BJ (cell line): Measurements from ENCODE around the gene PCYT1A. TPM values are rescaled to one million over a fixed set of nuclear protein-coding genes. Genes with fewer than 3 reads are reported as not detected.

Experiments used
- CTCF ChIA-PET: fragments of 350-600 bp; formaldehyde crosslinking; extraction: SDS; loops from one replicate; lab custom pipeline; 2021; ENCODE audit warnings: antibody characterized with exemption, inconsistent platforms; lab: Yijun Ruan, JAX
- POLR2A ChIA-PET: fragments of 300-600 bp; sonication (Branson Sonifier 250); formaldehyde crosslinking; extraction: SDS; loops from one replicate; lab custom pipeline; 2021; ENCODE audit warnings: antibody characterized with exemption; lab: Charles Lee
- DNase-seq: peaks from one replicate; pipeline ENCODE4 v3.0.0-alpha.2; 2011; ENCODE audit warnings: low read depth
- H3K27me3 ChIP-seq: 2 replicates; pipeline ENCODE4 v1.6.0; 2011; ENCODE audit warnings: low read length; ENCODE audit not compliant: control insufficient read depth, insufficient read depth
- H3K36me3 ChIP-seq: 2 replicates; pipeline ENCODE4 v1.5.1; 2011; ENCODE audit warnings: low read length; ENCODE audit not compliant: control insufficient read depth, insufficient read depth
- H3K4me3 ChIP-seq: 2 replicates; pipeline ENCODE4 v1.5.1; 2011; ENCODE audit warnings: low read depth, mild to moderate bottlenecking, control low read depth, low read length
- polyA plus RNA-seq: library from polyadenylated mRNA; depleted of rRNA; stranded (reverse); fragments of >200 nt; gene quantifications from 2 replicates; pipeline ENCODE4 v1.2.3, GENCODE V29; 2011
- TF ChIP-seq, protein P1 (sequence below): IDR thresholded peaks from 2 replicates; pipeline ENCODE4 v1.5.1; 2011; ENCODE audit warnings: low read depth, mild to moderate bottlenecking, control low read depth, inconsistent platforms, low read length, moderate library complexity; ENCODE audit not compliant: insufficient read depth

The PCYT1A gene
- polyA plus RNA-seq, 1 experiment, result 75.0 TPM

DNA sequence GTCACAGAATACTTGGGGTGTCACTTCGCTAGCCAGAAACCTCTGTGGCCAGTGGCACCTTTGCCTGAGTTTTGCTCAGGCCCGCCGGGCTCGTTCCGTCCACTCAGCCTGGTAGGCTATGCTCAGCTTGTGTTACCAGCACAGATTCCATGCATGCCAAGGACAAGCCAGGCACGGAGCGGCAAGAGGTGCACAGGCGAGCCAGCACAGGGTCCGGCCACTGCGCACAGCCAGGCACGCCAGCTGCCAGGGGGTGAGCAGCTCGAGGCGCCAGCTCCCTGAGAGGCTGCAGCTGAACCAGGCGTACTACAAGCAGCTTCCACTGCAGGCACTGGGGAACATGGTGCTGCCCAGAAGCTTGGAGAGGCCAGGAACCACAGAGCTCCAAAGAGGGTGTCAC lies 14.7 kb downstream of the PCYT1A start:
- CTCF ChIA-PET, result interaction anchor here (1.5 kb wide), 1 partner anchor 19 kb away, joined by 6 read pairs; no protein-coding TSS in a partner anchor
- DNase-seq, result no peak
- TF ChIP-seq, protein P1, sequence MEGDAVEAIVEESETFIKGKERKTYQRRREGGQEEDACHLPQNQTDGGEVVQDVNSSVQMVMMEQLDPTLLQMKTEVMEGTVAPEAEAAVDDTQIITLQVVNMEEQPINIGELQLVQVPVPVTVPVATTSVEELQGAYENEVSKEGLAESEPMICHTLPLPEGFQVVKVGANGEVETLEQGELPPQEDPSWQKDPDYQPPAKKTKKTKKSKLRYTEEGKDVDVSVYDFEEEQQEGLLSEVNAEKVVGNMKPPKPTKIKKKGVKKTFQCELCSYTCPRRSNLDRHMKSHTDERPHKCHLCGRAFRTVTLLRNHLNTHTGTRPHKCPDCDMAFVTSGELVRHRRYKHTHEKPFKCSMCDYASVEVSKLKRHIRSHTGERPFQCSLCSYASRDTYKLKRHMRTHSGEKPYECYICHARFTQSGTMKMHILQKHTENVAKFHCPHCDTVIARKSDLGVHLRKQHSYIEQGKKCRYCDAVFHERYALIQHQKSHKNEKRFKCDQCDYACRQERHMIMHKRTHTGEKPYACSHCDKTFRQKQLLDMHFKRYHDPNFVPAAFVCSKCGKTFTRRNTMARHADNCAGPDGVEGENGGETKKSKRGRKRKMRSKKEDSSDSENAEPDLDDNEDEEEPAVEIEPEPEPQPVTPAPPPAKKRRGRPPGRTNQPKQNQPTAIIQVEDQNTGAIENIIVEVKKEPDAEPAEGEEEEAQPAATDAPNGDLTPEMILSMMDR, result no peak
- Histone ChIP-seq H3K4me3 (no peak overlapping the region), H3K36me3 (peaks cover 11% of the 10 kb centered on the region), H3K27me3 (no peaks in the 10 kb centered on the region)
- POLR2A ChIA-PET, result no interaction called here

DNA sequence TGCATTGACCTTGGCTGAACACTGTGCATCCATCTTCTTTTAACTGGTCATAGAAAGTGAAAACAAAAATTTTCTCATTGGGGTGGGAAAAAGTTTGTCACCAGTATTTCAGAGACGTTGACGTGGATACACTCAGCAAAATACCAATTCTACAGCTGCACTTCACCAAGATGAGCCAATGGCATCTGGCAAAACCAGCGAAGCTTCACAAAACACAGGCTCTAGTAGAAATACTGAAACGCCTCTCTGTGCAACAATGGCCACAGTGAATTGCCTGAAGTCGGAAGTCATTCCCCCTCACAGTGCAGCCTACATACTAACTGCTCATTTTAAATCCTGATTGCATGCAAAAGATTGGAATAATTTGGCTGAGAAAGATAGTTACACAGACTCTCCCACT lies 17.0 kb downstream of the PCYT1A start:
- TF ChIP-seq, protein P1, result no peak
- ChIA-PET CTCF (no interaction called here), POLR2A (no interaction called here)
- Histone ChIP-seq H3K36me3 (peaks cover 13% of the 10 kb centered on the region), H3K4me3 (no peak overlapping the region), H3K27me3 (no peaks in the 10 kb centered on the region)
- no peak for DNase-seq

DNA sequence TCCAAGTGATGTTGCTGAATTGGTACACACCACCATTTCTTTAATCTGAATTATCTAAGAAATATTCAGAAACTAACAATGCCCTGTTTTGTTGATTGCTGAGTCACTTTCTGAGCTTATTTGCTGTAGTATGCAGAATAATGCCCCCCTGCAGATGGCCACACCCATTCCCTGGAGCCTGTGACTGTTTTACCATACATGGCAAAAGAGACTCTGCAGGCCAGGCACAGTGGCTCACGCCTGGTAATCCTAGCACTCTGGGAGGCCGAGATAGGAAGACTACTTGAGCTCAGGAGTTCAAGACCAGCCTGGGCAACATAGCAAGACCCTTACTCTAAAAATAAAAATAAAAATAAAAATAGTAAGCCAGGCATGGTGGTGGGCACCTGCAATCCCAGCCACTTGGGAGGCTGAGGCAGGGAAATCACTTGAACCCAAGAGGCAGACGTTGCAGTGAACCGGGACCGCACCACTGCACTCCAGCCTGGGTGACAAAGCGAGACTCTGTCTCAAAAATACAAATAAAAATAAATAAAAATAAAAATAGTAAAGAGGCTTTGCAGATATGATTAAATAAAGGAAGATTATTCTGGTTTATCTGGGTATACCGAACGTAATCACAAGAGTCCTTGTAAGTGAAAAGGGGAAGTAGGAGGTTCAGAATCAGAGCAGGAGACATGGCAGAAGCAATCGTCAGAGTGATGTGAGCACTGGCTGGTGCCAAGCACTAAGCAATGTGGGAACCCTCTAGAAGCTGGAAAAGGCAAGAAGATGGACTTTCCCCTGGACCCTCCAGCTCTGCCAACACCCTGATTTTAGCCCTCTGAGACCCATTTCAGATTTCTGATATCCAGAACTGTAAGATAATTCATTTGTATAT lies 19.0 kb downstream of the PCYT1A start:
- ChIA-PET POLR2A (interaction anchor here (0.8 kb wide), 1 partner anchor 19 kb away, joined by 5 read pairs; the partner anchor contains the start of gene PCYT1A), CTCF (interaction anchor here (1.1 kb wide), 1 partner anchor 13 kb away, joined by 4 read pairs; no protein-coding TSS in a partner anchor)
- H3K4me3 ChIP-seq, result no peak overlapping the region
- TF ChIP-seq, protein P1, result no peak
- peaks cover 10% of the 10 kb centered on the region for H3K36me3 ChIP-seq
- DNase-seq, result no peak
- no peaks in the 10 kb centered on the region for H3K27me3 ChIP-seq

GRCh38 chr3:196263819-196264218 lies 23.7 kb downstream of the PCYT1A start:
- POLR2A ChIA-PET, result no interaction called here
- Histone ChIP-seq H3K36me3 (peaks cover 3% of the 10 kb centered on the region), H3K4me3 (no peak overlapping the region), H3K27me3 (no peaks in the 10 kb centered on the region)
- TF ChIP-seq, protein P1, result no peak
- CTCF ChIA-PET, result interaction anchor here (0.6 to 2.2 kb wide), 3 partner anchors 10 to 259 kb away, joined by 3 to 8 read pairs (median 4); no protein-coding TSS in a partner anchor
- no peak for DNase-seq

DNA sequence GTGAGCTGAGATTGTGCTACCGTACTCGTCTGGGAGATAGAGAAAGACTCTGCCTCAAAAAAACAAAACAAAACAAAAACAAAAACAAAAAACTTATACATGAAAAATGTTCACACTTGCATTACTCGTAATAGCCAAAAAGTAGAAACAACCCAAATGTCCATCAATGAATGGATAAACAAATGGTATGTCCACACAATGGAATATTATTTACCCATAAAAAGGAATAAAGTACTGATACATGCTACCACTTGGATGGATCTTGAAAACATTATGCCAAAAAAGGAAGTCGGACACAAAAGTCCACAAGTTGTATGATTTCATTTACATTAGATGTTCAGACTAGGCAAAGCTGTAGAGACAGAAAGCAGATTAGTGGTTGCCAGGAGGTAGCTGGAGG lies 26.7 kb downstream of the PCYT1A start:
- ChIA-PET CTCF (no interaction called here), POLR2A (no interaction called here)
- Histone ChIP-seq H3K36me3 (no peaks in the 10 kb centered on the region; the same call in 1 of the 2 replicates), H3K4me3 (no peak overlapping the region), H3K27me3 (no peaks in the 10 kb centered on the region)
- TF ChIP-seq, protein P1, result no peak
- no peak for DNase-seq
